ENCODE data around the gene ESCO1. TPM values are rescaled to one million over a fixed set of nuclear protein-coding genes. Genes with fewer than 3 reads are reported as not detected.

The ESCO1 gene
- total and polyA plus RNA-seq, 2 of the 13 experiments (the other 11 are each of a cell fraction or from before 2014, with no cell fraction given), result 6.3 to 19.4 TPM

DNA sequence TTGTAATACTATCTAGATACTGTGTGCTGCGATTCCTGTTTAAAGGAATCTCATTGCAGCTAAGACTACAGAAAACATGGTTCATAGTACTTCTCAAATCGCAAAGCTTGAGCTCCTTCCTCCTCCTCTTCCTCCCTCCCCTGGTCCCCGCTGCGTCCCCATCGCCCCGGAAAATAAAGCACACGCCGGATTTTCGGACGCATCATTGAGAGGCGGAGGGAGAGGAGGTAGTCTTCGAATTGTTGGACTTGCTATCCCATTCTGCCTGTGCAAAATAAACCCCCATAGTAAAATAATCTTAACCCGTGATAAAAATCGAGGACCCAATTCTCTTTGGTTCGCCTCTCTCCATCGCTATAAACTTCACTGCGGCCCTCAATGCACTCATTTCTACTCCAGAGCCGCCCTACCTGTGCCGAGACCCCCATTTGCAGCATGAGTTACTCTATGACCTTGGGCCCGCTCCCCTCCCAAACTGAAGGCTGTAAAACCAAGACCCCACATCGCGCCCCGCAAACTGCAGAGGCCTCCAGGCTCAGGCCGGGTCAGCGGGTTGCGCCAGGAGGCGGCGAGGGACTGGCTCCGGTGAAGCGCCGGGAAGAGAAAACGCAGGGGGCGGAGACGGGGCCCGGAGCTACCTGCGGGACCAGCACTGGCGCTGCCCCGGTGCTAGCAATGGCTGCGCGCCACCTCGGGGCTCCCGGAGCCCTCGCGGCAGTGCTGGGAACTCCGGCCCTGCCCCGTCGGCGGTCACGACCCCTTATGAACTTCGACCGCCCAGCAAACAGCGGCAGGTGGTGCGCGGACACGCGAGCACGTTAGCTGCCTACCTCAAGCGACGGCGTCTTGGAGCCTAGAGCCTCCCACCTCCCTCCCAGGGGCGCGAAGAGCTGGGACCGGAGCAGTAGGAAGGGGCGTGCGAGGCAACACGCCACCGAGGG is 649 bp downstream of the ESCO1 start (continued):
- TF ChIP-seq ZNF597 (CRISPR knock-in tag; IDR thresholded peaks at IDR 0.05) (no peak), NKX3-1 (CRISPR knock-in tag; IDR thresholded peaks at IDR 0.05) (no peak), SKIL (CRISPR knock-in tag; IDR thresholded peaks at IDR 0.05; ENCODE audit: borderline replicate concordance) (peak; percentile 27; the same call in 1 of the 2 replicates), SIX1 (CRISPR knock-in tag; IDR thresholded peaks at IDR 0.05; ENCODE audit: borderline replicate concordance) (no peak), ZNF530 (CRISPR knock-in tag; IDR thresholded peaks at IDR 0.05; ENCODE audit: low read depth) (peak; percentile 90; the same call in 1 of the 2 replicates), PBX3 (CRISPR knock-in tag; IDR thresholded peaks at IDR 0.05; ENCODE audit: borderline replicate concordance) (no peak), FOXP1 (IDR thresholded peaks at IDR 0.05) (no peak), FOXP1 (CRISPR knock-in tag; IDR thresholded peaks at IDR 0.05) (no peak), EEA1 (CRISPR knock-in tag; IDR thresholded peaks at IDR 0.05; ENCODE audit: borderline replicate concordance) (peak; percentile 2; the same call in 1 of the 2 replicates), RXRB (CRISPR knock-in tag; IDR thresholded peaks at IDR 0.05; ENCODE audit: borderline replicate concordance) (no peak), ZNF333 (CRISPR knock-in tag; IDR thresholded peaks at IDR 0.05; ENCODE audit: borderline replicate concordance) (peak; percentile 88; the same call in 1 of the 2 replicates), EP300 (IDR thresholded peaks at IDR 0.05; ENCODE audit: low read depth in 2 of 2, low read length in 2 of 2) (0 out of 4 replicates have a peak, but pooled peaks of 1 of the 2 experiments have one; percentile 26), EP300 (CRISPR knock-in tag; IDR thresholded peaks at IDR 0.05; ENCODE audit: borderline replicate concordance) (no peak; the same call in 1 of the 2 replicates), ELF3 (CRISPR knock-in tag; IDR thresholded peaks at IDR 0.05) (no peak)
- TF ChIP-seq, protein P1, sequence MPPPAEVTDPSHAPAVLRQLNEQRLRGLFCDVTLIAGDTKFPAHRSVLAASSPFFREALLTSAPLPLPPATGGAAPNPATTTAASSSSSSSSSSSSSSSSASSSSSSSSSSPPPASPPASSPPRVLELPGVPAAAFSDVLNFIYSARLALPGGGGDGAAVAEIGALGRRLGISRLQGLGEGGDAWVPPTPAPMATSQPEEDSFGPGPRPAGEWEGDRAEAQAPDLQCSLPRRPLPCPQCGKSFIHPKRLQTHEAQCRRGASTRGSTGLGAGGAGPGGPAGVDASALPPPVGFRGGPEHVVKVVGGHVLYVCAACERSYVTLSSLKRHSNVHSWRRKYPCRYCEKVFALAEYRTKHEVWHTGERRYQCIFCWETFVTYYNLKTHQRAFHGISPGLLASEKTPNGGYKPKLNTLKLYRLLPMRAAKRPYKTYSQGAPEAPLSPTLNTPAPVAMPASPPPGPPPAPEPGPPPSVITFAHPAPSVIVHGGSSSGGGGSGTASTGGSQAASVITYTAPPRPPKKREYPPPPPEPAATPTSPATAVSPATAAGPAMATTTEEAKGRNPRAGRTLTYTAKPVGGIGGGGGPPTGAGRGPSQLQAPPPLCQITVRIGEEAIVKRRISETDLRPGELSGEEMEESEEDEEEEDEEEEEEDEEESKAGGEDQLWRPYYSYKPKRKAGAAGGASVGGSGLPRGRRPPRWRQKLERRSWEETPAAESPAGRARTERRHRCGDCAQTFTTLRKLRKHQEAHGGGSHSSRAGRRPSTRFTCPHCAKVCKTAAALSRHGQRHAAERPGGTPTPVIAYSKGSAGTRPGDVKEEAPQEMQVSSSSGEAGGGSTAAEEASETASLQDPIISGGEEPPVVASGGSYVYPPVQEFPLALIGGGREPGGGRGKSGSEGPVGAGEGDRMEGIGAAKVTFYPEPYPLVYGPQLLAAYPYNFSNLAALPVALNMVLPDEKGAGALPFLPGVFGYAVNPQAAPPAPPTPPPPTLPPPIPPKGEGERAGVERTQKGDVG (CRISPR knock-in tag; IDR thresholded peaks at IDR 0.05; ENCODE audit: borderline replicate concordance), result no peak
- TF ChIP-seq, protein P2, sequence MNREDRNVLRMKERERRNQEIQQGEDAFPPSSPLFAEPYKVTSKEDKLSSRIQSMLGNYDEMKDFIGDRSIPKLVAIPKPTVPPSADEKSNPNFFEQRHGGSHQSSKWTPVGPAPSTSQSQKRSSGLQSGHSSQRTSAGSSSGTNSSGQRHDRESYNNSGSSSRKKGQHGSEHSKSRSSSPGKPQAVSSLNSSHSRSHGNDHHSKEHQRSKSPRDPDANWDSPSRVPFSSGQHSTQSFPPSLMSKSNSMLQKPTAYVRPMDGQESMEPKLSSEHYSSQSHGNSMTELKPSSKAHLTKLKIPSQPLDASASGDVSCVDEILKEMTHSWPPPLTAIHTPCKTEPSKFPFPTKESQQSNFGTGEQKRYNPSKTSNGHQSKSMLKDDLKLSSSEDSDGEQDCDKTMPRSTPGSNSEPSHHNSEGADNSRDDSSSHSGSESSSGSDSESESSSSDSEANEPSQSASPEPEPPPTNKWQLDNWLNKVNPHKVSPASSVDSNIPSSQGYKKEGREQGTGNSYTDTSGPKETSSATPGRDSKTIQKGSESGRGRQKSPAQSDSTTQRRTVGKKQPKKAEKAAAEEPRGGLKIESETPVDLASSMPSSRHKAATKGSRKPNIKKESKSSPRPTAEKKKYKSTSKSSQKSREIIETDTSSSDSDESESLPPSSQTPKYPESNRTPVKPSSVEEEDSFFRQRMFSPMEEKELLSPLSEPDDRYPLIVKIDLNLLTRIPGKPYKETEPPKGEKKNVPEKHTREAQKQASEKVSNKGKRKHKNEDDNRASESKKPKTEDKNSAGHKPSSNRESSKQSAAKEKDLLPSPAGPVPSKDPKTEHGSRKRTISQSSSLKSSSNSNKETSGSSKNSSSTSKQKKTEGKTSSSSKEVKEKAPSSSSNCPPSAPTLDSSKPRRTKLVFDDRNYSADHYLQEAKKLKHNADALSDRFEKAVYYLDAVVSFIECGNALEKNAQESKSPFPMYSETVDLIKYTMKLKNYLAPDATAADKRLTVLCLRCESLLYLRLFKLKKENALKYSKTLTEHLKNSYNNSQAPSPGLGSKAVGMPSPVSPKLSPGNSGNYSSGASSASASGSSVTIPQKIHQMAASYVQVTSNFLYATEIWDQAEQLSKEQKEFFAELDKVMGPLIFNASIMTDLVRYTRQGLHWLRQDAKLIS (CRISPR knock-in tag; IDR thresholded peaks at IDR 0.05), result no peak; the same call in none of the 2 replicates
